Stimulated activated CD4-positive, alpha-beta T cell treated with anti-CD3 and anti-CD28 coated beads, Interleukin-15, amount 100 ng/mL, for 24 hours (primary cell): ENCODE data around the gene HDAC4.
A peak's percentile ranks its signal among the peaks of the same experiment; 100 is the strongest.

Experiments
- DNase-seq: peaks from one replicate; pipeline ENCODE4 v3.0.0-alpha.2; 2020

Gene HDAC4

DNA sequence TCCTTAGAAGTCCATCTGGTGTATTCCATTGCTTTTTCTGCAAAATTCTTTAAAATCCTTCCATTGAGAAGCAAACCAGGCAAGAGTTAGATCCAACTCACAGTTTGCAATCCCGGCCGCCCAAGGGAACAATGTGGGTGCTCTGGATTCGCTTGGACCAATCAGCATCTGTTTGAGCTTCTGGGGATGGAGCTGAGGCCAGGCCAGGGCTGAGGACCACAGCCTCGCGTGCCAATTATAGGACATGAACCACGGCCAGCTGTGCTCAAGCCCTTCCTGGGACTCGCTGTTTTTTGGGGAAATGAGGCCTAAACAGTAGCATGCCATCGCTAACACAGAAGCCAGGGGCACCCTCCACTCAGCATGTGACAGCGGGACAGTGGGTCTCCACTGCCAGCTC, 270.8 kb downstream of the HDAC4 start:
- DNase-seq = no peak

DNA sequence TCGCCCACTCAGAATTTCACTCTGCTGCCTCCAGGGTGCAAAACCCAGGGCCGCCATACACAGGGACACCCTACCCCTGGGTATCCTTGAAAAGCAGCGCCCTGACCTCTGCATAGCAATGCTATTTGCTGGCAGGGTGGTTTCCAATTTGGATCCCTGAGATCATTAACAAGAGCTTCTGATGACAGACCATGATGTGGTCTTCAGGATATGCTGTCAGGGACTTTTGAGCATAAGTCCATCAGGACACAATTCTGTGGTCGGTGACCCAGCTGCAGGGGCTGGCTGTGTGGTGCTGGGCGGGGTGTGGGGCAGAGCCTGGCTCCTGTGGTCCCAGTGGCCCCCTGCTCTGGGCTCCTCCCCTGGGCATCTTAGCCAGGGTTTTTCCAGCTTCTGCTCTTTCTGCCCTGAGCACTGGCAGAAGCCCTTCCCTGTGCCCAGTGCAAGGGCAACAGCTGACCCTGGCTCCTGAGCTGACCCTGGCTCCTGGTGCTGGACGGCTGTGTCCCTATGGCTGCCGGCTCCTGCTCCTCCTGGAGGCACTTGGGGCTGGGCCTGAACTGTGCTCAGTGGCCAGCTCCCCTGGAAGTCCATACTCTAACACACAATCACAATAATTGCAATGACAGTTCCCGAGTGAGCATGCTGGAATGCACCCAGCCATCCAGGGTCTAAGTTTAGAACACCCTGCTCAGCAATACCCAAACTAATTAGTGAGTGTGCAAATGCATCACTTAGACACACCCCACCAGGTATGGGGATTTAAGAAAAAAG, 271.5 kb downstream of the HDAC4 start:
- DNase-seq = no peak

DNA sequence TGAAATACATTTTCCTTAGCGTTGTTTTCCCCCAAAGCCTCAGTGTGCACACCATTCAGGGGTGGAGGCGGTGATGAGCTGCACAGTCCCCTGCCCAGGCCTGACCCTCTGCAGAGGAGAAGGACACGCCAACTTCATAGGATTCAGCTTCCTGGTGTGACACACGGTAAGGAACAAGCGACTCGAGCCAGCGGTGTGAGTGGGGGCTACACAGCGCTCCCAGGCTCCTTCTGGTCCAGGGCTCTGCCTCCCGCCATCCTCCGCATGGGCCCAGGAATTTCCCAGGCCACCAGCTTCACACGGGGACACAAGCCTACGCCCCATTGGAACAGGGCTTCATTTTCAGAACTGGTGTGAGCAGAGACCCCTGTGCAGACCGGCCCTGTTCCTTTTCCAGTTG, 272.1 kb downstream of the HDAC4 start:
- no peak for DNase-seq

DNA sequence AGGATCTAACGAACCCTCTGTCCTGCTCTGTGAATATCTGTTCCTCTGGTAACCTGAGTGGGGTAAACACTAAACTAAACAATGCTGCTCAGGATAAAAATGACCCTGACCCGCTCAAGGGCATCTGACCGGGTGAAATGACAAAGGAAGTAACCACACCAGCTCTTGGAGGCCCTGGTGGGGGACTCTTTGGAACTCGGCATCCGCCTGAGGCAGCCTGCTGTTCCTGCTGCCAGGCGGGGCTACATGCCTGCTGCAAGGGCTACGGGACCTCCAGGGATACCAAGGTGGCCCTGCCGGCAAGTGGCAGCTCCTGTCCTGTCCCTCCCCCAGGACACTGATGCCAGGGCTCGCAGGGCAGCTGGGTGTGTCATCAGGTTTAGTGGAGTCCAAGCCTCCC, 273.3 kb downstream of the HDAC4 start:
- no peak for DNase-seq

DNA sequence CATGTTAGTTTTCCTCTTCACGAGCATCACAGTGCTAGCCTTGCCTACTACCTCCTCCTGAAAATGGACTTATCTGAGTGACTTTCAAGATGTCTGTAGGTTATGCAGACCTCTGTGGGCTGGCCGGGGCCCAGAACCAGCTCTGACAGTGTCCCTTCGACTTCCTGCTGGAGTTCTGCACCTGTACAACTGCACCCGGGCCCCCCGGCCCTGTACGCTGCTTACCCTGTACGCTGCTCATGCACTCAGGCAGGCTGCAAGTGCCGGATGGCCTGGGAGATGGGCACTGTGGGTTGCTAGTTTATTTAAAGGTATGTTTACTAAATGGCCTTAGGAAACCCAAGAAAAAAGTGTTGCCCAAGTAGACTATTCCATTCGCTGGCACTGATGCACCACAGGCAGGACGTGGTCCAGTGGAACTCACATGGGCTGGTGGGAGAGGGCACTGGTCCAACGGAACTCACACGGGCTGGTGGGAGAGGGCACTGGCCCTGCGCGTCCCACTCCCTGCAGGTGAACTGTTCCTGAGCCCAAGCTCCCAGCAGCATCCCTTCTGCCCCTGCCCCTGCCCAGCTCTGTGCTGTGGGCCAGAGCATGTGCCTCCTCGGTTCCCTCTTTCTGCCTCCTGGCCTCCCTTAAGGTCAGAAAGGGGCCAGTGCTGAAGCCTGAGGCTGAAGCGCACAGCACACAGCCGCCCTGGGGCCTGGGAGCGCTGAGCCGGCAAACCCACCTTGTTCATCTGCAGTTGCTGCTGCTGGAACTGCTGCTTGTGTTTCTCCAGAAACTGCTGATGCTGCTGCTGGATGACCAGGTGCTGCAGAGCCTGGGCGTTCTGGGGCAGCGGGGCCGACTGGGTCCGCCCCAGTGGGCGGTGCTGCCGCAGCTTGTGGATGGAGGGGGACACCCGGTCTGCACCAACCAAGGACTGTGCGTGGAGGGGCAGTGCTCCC, 274.8 kb downstream of the HDAC4 start:
- DNase-seq = no peak

DNA sequence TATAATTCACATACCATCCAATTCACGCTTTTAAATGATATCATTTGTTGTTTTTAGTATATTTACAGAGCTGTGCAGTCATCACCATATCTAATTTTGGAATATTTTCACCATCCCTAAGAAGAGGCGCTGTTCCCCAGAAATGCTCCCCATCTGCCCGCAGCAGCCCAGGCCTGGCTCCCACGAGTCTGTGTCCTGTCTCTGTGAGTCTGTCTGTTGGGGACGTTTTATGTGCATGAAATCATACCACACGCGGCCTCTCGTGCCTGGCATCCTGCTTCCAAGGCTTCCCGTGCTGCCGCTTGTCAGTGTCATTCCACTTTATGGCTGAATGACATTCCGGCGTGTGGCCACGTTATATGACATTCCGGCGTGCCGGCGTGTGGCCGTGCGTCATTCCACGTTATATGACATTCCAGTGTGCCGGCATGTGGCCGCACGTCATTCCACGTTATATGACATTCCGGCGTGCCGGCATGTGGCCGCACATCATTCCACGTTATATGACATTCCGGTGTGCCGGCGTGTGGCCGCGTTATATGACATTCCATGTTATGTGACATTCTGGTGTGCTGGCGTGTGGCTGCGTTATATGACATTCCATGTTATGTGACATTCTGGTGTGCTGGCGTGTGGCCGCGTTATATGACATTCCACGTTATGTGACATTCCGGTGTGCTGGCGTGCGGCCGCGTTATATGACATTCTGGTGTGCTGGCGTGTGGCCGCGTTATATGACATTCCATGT, 276.5 kb downstream of the HDAC4 start:
- no peak for DNase-seq

DNA sequence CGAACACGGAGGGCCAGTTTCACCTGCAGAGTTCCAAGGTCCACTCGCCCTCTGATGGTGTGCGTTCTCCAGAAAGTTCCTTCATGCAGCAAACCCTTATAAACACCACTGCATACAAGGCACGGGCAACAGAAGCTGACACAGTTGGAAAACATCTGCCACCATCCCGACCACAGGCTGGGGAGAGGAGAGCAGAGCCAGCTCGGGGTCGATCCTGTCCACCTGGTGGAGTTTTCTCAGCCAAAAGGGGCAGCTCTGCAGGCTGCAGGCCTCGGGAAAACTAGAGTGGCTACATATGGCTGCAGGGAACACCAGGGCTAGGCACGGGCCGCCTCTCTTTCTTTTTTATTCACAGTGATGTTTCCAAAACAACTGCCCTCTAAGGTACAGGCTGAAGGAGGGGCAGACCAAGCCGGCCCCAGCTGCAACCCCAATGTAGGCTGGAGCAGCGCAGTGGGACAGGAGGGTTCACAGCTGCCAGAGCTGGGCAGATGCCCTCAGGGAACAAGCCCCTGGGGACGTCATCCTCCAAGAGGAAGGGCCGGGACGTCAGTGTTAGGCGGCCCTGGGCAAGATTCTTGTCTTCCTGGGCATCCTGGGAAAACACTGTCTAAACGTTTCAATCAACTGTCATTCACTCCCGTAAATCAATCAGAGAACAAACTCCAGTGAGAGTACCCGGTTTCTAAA, 278.3 kb downstream of the HDAC4 start:
- no peak for DNase-seq

DNA sequence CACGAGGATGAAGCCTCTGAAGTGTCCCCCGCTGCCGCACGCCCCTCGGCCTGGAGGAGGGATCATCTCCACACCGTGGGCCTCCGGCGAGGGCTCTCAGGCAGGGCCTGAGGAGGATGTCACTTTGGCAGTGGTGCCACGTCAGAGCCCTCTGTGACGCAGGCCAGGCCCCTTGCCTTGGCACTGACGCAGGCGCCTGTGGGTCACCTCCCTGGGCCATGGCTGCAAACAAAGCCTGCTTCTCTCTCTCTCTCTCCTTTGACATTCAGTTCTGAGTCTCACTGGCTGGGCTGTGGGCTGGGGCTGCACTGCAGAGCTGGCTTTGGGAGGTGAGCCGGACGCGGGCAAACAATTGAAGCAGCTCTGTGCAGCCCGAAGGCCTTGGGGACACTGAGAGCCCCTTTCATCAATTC, 279.2 kb downstream of the HDAC4 start:
- no peak for DNase-seq

DNA sequence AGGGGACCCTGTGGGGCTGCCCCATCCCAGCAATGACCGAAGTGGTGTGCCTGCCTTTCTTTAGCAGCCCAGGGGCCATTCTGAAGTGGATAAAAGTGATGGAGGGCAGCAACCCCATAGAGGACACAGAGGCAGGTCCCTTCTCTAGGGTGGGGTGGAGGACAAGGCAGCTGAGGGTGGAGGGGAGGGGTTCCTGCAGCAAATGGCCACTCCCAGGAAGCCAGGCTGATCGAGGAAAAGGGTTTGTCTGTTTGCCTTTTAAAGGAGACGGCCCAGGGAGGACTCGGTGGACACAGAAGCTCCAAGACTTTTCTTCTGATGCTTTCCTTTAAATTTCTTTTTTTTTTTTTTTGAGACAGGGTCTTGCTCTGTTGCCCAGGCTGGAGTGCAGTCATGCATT, 280.2 kb downstream of the HDAC4 start:
- no peak for DNase-seq

DNA sequence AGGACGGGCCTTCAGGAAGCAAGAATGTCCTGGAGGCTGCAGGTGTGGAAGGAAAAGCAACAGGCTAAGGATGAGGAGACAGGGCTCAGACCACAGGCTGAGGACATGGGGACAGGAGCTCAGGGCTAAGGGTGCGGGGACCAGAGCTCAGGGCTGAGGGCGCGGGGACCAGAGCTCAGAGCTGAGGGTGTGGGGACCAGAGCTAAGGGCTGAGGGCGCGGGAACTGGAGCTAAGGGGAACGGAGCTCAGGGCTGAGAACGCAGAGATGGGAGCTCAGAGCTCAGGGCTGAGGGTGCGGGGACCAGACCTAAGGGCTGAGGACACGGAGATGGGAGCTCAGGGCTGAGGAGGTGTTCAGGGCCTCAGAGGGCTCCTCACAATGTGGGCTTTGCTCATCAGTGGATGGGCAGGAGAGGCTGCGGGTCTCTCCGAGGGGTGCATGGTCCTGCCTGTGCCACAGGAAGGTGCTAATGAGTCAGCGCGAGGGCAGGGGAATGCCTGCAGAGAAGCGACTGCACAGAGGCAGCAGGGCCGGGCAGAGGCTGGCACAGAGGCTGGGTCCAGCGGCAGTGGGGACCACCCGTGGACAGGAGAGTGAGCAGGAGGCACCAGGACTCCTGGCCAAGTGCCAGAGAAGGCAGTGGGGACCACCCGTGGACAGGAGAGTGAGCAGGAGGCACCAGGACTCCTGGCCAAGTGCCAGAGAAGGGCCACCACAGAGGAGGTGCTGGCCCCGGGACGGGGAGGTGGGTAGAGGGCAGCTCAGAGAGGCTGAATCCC, 281.3 kb downstream of the HDAC4 start:
- DNase-seq = no peak

DNA sequence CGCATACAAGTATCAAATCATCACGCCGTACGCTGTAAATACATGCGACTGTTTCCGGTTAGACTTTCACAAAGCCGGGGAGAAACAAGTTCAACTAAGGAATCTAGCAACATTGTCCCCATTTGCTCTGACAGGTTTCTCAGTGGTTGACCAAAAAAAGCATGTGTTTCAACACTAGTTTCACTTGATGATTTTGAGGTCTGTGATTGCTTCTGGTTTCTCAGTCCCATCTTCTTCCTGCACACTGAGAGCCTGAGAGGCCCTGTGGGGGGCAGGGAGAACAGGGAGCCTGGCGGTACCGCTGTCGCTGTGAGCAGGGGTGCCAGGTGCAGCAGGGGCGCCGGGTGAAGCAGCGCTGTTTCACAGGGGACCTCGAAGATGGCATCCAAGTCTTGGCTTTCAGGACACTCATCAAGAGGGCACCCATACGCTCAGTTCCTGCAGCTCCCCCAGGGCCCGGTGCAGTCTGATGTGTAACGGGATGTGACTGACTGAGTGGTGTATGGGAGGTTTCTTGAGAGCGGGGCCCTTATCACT, 282.1 kb downstream of the HDAC4 start:
- peak; percentile 20 for DNase-seq

DNA sequence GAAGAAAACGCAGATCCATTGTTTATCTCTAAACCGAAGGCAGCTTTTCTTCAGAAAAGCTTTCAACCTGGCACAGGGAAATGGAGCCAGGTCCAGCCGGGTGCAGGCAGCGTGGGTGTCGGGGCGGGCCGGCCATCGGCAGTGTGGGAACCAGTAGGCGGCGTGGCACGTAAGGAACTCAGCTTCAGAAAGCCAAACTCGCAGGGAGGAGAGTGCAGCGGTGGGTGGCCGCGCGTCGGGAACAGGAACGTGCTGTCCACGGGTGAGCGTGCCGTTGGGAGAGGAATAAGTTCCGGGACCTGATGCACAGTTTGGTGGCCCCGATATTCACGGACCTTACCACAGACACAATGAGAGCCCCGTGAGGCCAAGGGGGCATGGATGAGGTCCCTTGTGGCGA, 282.6 kb downstream of the HDAC4 start:
- DNase-seq = no peak

DNA sequence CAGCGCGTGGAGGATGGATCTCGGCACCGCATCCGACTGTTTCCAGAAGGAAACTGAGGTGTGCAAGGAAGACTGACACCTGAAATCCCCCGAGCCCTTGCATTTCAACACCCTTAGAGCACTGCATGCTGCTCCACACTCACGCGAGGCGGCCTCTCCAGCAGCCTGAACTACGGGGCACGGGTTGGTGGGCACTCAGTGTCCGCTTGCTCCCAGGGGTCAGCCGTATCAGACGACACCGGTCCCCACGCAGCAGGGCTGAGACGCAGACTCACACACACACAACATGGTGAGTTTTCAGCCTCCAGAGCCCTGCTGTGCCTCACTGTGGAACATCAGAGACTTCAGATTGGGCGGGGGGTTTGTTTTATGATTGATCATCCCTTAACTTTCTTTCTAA, 283.0 kb downstream of the HDAC4 start:
- DNase-seq = no peak

DNA sequence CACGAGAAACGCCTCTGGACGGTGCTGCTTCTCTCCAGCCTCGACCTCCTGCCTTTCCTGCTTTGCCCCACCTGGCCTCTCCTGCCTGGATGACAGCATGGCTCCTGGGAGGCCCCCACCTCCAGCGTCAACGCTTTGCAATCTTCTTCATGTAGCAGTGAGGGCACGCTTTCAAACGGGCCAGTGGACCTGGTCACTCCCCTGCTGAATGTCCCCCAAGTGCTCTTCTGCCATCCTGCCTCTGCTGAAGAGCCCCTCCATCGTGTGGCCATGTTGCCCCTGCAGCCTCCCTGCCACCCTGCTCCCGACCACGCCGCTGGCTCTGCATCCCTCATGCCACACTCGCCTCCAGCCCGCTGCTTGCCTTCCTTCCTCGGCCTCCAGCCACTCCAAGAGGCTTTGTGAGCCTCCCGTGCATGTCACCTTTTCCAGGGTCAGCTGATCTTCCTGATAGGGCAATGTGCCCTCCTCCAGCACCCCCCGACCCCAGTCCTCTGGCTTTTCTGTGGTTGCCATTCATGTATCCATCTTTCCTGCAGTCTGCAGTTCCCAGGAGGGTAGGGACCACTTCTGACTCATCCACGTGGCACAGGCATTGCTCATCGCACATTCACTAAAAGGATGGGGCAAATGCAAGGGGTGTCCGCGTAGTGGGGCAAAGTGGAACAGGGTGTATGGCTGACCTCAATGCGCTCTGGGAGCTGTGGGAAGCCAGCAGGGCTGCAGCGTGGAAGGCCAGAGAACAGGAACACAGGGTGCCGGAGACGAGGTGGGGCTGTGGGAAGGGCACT, 284.2 kb downstream of the HDAC4 start:
- no peak for DNase-seq

DNA sequence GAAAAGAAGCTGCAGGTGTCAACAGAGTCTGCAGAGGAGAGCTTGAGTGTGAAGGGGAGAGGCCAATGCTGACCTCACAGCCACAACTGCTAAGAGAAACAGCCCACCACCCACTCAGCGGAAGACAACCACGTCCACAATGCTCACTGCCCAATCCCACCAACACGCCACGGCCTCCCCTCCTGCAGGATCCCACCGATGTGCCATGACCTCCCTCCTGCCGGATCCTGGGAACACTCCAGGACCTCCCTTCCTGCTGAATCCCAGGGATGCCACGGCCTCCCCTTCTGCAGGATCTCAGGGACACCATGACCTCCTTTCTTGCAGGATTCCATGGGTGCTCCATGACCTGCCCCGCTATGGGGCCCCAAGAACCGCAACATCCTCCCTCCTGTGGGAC, 285.2 kb downstream of the HDAC4 start:
- DNase-seq = no peak

DNA sequence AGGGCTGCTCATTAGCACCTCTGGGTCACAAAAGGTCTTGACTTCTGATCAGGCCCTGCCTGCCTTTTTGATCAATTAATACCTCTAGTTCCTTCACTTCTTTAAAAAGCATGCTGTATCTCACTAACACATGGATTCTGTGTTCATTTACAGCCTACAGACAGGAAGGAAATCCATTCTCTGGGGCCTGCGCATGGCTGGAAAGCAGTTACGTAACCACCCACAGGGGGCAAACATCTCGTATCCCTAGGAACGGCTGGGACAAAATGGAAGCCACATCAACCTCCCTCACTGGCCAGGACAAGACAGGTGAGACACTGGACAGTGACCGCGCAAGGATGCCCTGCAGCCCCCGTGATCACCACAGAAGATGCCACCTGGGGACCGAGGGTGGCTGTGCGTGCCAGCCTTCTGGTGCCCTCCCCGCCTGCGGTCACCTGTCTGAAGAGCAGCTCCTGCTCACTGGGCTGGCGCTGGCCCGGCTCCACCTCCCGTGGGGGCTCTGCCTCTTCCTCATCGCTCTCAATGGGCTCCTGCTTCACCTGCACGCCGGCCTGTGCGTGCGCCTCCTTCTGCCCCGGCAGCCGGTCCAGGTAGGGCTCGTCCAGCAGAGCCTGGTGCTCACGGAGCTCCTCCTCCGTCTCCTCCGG, 286.1 kb downstream of the HDAC4 start:
- no peak for DNase-seq

DNA sequence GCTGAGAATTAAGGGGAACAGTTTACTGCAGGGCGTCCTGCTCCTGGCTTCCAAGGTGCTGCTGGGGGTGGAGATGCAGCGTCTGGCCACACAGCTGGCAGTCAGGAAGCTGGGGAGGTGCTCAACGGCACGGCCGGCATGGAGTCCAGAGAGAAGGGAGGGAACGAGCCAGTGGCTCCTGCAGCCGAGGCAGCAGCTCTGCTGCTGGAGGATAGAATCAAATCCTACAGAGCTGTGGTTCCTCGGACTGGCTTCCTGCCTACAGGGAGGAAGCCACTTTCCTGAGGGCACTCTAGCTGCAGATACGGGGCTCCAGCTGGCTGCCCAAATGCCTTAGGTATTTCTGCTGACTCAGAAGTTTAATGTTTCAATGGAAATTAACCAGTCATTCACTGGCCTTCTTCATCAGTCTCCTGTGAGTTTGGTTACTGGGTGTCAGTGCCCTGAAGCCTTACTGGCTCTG, 286.7 kb downstream of the HDAC4 start:
- no peak for DNase-seq

DNA sequence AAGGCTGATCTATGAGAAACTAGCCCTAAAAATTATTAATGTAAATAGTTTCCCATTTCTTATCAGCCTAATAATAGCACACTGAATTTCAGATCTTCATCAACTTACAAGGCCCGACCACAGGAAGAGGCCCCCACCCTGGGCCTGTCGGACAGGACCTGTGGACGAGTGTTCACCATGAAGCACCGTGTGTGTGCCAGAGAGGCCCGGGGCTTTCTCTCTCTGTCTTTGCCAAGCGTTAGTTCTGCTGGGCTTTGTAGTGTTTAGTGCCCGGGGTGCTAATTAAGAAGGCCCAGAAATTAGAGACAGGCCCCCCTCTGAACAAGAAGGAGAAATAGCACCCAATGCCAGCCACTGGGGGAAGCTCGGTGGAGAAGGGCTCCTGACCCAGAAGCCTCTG, 287.2 kb downstream of the HDAC4 start:
- no peak for DNase-seq

DNA sequence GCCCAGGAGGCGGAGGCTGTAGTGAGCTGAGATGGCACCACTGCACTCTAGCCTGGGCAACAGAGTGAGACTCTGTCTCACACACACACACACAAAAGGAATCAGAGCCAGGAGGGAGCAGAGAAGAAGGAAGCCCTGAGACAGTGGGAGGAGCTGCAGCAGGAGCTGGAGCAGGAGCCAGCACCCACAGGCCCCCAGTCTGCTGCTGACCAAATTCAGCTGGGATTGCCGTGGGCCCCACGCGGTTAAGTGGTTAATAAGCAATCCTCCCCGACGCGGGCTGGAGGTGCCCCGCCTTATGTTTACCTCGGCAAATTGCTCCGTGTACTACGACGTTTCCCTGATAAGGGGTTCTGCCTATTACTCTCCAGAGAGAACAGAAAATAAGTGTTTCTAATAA, 287.6 kb downstream of the HDAC4 start:
- no peak for DNase-seq

DNA sequence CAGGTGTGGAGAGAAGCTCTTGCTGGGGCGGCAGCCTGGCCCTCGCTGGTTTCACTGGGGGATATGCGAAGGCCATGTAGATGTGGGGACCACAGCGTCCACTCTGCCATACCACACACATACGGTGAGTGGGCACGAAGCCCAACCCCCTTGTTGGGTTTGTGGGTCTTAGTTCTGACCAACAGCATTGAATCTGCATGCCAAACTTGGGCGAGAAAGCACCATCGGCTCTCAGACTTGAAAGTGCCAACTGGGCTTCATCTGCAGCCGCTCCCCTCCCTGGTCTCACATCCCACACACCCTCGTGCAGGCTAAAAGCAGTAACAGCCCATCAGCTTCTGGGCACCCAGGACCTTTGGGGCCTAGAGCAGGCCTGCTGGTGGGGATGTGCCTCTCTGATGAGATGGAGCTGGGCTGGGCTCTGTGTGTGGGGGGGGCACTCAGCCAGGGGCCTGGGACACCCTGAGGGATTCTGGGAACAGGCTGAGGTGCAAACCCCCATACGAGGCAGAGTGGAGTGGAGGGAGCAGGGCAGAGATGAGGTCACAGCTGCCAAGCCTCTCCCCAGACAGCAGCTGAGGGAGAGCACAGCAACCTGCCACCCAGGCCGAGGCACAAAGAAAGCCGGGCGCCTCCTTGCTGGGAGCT, 288.6 kb downstream of the HDAC4 start:
- no peak for DNase-seq
